ENCODE data around the gene SPOCK3.

The SPOCK3 gene

GRCh38 chr4:166687828-166688227 lies 546.5 kb downstream of the SPOCK3 start:
- in situ Hi-C loops (cut with MboI; ENCODE audit: low sequenced_read_pairs): no loop called here
